HG02938 (cell line): ENCODE data around the gene PRKCE.

Experiments used
- ATAC-seq: cut with Tn5 transposase; IDR thresholded peaks from one replicate; pipeline ENCODE4 v1.9.1; 2021; ENCODE audit warnings: mild to moderate bottlenecking, moderate library complexity; ENCODE audit not compliant: unreplicated experiment

The PRKCE gene

DNA sequence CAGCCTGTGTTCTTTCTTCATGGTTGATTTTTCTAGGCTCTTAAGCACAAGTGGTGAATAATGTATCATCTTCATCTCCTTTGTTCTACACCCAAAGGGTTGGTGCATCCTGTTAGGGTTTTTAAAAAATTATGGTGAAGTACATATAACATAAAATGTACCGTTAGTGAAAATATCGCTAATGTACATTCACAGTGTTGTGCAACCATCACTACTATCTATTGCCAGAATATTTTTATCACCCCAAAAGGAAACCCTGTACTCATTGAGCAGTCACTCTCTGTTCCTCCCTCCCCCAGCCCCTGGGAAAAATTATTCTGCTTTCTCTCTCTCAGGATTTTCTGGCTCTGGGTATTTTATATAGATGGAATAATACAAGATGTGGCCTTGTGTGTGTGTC, 98.5 kb downstream of the PRKCE start:
- ATAC-seq, result no peak

DNA sequence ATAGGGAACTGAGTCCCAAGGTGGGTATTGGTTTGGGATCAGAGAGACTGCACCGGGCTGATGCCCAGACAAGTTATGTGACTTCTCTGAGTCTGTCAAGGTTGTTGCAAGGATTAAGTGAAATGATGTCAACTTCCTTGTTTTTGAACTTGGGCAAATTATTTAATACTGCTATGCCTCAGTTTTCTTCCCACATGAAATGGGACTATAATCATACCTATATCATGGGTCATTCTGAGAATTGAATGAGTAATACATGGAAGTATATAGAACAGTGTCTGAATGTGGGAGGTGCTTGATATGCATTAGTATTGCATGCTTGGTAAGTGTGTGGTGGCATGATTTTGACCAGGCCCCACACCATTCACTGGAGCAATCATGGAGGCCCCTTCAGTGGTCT, 99.0 kb downstream of the PRKCE start:
- ATAC-seq, result no peak

DNA sequence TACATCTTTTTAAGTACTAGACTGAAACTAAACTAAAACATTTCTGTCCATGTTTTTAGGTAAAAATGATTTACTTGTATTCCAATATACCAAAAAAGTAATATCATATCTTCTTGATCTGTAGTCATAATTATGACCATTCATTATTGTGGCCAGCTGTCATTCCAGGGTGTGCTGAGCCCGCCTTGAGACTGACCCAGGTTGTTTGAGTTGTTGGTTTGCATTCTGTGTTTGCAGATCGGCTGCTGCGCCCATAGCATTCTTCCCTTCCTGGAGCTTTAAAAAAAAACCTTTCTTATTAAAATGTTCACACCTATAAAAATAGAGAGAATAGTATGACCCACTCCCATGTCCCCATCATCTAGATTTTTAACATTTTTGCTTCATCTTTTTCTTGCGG, 101.9 kb downstream of the PRKCE start:
- no peak for ATAC-seq

DNA sequence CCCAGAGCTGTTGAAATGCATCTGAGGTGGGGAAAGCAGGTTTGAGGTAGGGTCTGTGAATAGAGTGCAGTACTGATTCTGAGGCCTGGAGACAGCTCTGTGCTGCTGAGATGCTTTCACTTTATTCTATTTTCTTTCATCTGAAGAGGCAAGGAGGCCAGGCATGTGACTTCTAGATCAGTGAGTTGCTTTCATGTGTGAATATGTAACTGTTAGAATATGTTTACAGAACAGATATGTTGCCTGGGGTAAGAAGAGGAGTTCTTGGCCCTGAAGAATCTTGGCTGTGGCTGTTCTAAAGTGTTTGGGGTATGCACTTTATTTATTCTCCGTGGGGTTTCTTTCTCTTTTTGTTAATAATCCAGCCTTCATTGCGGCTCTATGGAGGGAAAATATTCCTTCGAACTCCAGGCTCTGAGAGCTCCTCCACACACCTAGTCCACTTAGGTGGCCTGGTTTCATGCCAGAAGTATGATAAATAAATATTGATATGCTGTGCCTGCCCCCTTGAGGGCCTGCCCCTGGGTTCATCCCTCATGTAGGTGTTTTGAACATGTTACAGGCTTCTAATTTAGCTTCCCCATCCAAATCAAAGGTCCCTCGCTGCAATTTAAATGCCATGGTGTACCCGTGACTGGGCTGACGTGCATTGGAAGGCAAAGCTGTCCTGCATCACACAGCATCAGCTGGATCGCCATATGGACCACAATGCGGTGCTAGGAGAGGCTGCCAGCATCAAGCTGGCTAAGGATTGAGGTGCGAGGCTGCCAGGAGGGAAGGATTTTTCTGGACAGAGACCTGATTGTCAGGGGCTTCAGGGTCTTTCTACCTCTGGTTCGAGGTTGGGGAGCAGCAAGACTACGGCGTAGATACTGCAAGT, 102.9 kb downstream of the PRKCE start:
- ATAC-seq, result no peak

DNA sequence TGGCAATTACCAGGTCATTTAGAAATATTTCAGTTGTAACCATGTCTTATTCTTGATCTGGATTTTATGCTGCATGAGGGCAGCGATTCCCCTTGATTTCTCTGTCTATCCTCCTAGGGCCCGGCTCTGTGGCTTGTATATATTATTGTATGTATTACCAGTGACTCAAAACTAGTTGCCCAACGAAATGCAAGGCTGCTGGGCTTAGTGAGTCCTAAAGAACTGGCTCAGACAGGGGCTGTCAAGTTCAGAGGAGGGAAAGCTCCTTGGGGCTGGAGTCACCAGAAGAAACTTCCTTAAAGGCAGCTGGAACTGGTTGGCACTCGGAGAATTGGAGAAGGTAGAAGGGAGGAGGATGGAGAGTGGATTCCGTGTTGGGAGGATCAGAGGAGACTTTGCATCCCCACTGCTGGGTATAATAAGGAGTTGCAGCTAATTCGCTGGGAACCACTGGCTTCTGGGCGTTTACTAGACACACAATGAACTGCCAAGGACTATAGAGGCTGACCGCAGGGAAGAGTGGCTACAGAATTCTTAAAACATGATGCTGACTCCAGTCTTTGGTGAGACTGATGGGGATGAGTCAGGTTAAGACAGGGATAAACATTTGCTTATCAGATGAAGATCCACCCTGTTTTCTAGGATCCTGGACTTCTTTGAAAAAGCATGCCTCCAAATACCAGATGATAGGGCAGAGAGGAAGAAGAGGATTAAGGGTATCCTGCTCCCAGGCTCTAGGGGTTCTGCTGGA, 104.3 kb downstream of the PRKCE start:
- no peak for ATAC-seq

DNA sequence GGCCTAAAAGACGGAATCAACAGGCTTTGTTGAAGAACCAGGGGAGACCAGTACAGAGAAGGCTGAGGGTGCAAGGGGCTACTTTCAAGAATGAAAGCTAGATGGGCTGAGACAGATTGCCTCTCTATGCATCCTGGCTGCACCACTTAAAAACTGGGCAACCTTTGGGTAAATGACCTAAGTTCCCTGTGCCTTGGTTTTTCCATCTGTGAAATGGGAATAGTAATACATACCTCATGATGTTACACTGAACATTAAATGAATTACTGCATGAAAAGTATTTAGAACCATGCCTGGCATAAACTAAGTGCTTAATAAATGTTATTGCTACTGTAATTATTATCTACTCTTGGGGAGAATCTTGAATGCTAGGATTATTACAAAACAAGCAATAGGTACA, 106.5 kb downstream of the PRKCE start:
- ATAC-seq, result no peak

DNA sequence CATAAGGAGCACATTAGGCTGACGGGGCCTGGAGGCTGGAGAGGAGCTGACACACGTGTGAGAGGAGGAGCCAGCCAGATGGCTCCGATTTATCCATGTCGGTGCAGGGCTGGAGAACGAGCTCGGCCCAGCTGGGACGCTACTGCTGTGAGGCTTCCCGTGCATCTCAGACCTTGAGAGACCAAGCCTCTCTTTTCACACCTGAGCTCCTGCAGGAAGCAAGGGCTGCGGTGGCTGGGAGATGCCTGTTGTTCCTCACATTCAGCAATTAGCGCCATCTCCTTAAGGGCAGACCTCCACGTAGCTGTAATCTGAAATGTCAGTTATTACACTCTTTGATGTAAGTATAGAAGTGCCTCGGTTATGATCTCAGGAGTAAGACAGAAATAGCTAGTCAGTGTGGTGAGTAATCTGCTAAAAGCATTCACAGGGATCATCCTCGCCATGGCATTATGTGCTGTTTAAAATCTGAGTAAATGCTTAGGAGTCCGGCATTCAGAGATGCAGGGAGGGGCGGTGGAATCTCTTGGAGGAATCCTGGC, 107.9 kb downstream of the PRKCE start:
- ATAC-seq, result no peak

DNA sequence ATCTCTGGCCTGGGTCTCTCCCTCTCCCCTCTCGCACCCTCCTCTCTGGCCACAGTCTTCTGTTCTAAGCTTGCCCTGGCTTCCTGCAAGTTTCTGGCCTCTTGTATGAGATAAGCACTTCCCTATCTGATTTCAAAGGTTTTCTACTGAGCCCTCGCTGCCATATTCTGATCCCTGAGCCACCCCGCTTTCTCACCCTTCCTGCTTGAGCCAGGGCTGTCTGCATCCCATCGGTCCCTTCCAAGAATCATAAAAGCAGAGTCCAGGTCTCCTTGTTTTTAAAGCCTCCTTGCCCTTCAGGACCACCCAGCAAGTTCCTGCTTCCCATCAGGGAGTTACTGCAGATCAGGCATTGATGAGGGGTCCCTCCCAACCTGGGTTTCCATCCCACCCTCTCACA, 110.2 kb downstream of the PRKCE start:
- no peak for ATAC-seq

DNA sequence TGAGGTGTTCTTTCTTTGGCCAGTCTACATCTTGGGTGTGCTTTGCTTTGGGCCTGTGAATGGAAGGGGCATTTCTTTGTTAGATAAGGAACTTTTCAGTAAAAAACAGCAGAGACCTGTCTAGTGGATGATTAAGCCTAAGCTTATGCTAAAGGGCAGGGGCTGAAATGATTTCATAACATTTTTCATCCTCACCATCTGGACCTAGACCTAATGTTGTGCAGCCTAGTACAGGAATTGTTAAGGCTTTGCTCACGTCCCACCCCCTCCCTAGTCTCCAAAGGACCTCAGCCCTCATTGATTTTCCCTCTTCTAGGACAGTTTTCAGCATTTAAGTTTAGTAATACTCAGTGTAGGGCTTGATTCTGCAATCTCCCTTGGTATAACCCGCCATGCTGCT, 111.8 kb downstream of the PRKCE start:
- no peak for ATAC-seq

DNA sequence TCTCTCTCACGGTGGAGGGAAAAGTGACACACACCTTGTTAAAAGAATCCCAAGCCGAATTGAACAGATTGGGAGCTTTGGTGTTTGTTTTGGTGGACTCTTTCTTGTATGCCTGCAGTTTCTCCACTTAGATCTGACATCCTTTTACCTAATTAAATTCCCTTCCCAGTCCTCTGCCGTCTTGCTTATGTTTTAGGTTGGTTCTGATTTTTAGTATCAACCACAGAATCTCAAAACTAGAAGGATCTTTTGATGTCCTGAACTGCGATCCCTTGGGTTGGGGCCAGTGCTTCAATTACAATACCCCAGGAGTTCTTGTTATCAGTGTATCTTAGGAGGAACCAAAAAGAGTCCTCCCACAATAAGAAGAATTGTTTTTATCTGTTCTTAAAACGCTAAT, 112.3 kb downstream of the PRKCE start:
- ATAC-seq, result no peak

DNA sequence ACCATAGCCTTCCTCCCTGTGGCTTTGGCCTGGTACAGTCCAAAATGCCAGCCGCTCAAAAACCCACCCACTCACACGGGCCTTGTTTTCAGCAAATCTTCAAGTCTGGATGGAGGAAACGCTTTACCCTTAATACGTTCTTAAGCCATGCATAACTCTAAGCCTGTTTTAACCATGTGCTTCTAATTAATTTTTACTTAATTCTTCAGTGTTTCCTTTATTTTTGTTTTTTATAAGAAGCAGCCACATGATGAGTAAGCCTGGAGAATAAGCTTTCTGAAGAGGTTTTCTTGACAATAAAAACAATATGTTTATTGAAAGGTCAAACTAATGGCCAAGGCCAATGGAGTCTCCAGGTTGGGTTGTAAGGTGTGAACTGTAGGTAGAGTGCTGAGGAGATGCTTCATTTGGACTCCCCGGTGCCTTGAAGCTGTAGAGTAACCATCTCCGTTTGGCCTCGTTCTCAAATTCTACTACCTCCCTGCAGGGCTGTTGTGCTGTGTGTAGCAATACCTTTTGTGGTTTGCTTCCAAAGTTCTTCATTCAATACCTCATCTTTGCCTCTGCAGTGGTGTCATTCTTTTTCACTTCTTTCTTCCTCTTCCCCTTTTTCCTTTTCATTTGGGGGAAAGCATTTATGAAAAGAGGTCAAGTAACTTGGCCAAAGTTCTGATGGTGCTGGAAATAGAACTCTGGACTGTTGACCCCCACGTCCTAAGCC, 113.7 kb downstream of the PRKCE start:
- no peak for ATAC-seq

DNA sequence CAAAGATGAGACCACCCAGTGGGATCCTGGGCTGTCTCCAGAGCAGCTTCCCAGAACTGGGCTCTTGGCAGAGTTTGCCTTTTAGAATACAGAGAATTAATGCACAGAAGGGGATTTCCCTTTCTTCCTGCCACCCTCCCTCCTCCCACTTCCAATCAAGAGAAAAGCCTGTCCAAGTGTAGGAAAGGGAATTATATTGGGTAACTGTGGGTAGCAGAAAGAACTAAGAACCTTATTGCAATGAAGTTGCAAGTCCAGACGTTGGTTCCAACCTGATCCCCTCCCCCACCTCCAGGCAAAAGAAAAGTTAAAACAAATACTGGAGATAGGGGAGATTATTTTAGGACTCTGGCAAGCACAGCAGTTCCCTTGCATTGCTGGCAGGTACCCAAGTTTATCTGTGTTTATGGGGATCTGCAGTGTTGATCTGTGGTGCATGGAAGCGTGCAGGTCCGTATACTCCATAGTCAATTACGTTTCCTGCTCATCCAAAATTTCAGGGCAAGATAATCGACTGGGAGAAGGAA, 114.3 kb downstream of the PRKCE start:
- ATAC-seq, result no peak

DNA sequence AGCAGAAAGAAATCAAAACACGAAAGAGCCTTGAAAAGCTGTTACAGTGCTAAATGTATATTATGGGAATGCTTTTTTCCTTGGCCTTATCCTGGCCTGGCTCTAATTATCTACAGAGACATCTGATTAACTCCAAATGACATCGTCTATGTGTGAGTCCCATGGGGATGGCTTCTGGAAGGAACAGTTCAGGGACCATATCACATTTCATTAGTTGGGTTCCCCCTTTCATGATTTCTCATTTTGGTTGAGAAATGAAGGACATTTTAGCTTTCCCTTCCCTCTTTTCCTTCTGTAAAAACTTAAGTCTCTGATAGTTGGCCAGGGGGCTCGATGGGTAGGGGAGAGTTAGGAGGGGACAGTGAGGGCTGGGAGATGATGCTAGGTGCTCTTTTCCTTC, 116.7 kb downstream of the PRKCE start:
- no peak for ATAC-seq

DNA sequence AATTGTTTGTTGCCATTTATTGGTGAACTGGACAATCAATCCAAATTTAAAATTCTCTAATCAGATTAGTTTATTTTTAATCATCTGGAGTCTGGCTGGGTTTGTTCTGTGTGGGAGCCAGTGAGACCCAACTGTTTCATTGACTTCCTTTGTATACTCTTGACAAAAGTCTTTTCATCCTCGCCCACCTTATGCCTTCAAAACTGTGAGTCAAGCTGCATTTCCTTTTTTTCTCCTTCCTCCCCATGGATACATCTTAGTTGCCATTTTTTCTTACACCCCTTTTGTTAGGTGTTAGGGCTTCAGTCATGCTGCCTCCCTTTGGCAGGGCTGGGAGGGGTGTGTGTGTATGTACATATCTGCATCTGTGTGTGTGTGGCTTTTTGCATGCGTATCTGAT, 117.6 kb downstream of the PRKCE start:
- no peak for ATAC-seq

DNA sequence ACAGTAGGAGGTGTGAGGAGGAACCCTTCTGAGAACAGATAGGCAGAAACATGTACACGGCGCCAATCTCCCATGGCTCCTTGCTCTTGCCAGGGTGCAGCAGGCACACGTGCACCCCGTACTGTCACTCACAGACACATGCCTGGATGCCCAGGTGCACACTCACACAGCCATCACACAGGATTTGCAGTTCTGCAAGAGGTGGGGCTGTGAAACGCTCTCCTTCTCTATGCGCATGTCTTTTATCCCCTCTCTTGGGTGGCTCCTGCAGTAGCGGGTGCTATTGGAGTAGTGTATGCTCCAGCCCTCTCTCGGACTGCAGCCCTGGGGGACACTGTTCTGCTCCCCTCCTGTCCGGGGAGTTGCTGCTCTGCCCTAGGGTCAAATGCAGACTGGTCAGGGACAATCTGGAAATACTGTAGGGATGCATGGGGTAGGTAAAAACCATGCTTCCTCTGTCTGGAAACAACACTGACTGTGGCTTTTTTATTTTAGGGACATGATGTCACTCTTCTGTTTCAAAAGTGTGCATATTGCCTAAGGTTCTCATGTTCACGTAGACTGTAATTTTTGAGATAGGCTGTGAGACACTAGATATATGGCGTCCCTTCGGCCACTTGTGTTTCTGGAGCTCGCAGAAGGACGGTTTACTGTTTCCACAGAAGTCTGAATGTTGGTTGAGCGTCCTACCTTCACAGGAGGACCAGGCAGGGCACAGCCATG, 118.5 kb downstream of the PRKCE start:
- ATAC-seq, result no peak

DNA sequence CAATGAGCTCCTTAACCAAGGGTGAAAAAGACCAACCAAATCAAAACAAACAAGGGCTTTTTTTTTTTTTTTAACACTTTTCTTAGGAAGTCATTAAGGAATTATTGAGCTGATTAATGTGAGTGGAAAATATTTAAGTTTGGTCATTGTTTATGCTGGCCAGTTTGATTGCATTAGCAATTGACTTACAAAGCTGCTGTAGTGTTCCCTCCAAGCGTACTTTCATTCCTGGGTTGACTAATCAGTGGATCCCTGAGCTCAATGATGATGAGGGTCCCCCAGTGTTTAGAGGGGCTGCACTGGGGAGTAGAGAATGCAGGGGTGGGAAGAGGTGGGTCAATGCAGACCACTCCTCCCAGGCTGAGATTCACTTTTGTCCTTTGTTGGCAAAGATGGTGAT, 119.3 kb downstream of the PRKCE start:
- ATAC-seq, result no peak

DNA sequence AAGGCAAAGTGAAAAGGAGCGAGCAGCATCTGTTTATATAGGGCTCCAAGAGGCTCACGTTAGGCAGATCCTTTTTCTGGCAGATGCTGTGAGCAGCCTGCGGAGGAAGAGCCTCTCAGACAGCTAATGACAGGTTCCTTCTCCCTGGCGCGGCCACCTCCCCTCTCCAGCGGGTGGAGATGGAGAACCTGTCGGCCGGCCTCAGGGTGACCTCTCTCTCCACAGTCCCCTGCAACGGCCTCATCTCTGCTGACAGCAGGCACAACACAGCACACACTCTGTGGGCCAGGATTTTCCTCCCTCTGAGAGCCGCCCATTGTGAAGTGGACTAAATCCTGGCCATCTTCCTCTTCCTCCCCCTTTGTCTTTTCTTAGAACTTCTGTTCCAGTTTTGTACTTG, 119.8 kb downstream of the PRKCE start:
- no peak for ATAC-seq

DNA sequence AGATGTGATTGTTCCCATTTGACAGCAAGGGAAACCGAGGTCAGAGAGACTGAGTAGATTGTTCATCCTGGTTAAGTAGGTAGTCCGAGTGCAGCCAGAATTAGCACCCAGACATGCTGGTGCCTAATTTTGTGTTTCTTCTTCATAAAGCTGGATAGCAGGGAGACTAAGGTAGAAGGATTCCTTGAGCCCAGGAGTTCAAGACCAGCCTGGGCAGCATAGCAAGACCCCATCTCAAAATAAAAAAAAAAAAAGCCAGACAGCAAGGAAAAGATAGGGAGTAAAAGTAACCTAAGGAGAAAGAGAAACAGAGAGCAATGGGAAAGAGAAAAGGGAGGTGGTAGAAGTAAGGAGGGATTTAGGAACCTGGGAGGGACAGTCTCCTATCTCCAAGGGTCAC, 120.6 kb downstream of the PRKCE start:
- no peak for ATAC-seq

DNA sequence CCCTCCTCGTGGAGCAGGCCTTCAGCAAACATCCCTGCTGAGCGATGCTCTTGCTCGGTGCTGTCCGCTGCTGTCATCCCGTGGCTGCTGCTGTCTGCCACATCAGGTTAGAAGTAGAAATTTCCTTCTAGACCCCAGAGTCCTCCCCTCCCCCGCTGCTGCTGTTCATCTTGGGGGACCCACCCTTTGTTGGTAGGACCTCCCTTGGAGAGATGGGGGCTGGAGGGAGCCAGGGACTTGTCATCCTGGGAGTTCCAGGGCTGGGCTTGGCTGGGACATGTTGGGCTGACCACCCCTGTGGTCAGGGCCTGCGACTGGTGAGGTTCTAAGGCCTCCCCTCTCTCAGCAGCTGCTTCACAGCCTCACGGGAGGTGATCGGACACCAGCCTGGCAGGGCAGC, 122.4 kb downstream of the PRKCE start:
- no peak for ATAC-seq

DNA sequence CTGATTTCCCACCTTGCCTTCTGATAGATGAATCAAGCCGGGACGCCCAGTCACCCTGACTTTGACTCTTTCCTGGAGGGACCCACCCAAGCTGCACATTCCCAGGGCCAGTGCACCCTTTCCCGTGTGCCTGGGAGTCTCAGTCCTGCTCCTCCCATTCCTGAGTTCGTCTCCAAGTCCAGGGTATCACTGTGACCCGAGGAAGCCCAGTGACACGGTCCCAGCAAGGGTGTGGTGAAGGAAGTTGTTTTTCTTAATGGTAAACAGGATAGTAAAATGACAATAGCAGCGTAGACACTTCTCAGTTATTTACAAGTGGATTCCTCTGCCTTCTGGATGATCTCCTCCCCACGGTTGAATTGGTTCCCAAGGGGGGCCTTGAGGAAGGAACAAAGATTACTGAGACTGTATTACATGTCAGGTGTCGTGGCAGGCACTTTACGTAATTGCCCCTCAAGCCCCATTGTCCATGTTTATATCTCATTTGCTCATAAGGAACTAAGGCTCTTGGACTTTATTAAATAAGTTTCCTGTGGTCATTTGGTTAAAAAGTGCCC, 123.3 kb downstream of the PRKCE start:
- no peak for ATAC-seq
